Vagina (tissue), 2 donors: Measurements from ENCODE around the gene PPP1R2C.

Experiments used
- POLR2A ChIP-seq, 2 donors: fragments of 450-650 bp; IDR thresholded peaks; one replicate each; pipeline ENCODE4 v1.6.1; 2017; ENCODE audit warnings: antibody characterized with exemption in 2 of 2, mild to moderate bottlenecking in 2 of 2, moderate library complexity in 2 of 2
- POLR2AphosphoS5 ChIP-seq, 2 donors: sonication (generic); formaldehyde crosslinking; IDR thresholded peaks; one replicate each; pipeline ENCODE4 v1.9.0; 2017; ENCODE audit warnings: antibody characterized with exemption in 2 of 2, mild to moderate bottlenecking in 2 of 2, low read depth in 1 of 2; ENCODE audit not compliant: insufficient read depth in 1 of 2
- TF ChIP-seq, protein P1 (sequence below), 3 experiments: fragments of 450-650 bp in 2 of 3; fragments of 200-600 bp in 1 of 3; sonication (generic) in 1 of 3; IDR thresholded peaks; one replicate each; pipeline ENCODE4 v1.5.1; 2017 to 2019; ENCODE audit warnings: antibody characterized with exemption in 3 of 3, mild to moderate bottlenecking in 2 of 3, moderate library complexity in 2 of 3

DNA sequence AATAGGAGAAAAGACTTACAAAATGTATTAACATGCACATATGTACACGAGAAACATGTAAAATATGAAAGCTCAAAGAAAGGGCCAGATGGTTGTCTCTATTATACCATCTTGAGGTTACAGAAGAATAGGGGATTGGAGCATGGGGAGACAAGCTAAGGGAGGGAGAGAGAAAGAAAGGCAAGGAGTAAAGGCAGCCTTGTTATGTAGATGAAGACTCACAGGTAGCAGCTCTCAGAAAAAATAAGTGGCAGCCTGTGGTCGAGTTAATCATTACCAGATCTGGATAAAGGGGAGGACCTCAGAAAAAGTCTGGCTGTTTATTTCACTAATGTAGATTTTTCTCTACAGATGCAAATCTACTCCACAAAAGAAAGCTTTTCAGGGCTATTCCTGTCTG, 26.6 kb upstream of the PPP1R2C start:
- TF ChIP-seq, protein P1, sequence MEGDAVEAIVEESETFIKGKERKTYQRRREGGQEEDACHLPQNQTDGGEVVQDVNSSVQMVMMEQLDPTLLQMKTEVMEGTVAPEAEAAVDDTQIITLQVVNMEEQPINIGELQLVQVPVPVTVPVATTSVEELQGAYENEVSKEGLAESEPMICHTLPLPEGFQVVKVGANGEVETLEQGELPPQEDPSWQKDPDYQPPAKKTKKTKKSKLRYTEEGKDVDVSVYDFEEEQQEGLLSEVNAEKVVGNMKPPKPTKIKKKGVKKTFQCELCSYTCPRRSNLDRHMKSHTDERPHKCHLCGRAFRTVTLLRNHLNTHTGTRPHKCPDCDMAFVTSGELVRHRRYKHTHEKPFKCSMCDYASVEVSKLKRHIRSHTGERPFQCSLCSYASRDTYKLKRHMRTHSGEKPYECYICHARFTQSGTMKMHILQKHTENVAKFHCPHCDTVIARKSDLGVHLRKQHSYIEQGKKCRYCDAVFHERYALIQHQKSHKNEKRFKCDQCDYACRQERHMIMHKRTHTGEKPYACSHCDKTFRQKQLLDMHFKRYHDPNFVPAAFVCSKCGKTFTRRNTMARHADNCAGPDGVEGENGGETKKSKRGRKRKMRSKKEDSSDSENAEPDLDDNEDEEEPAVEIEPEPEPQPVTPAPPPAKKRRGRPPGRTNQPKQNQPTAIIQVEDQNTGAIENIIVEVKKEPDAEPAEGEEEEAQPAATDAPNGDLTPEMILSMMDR (IDR thresholded peaks at IDR 0.05) = no peak
- TF ChIP-seq POLR2AphosphoS5 (IDR thresholded peaks at IDR 0.05; ENCODE audit: insufficient read depth in 1 of 2, low read depth in 1 of 2) (no peak), POLR2A (IDR thresholded peaks at IDR 0.05) (no peak)
